Activated T-helper 2 cell treated with anti-CD3 and anti-CD28 coated beads, Interferon-gamma antibody, Interleukin-2, Interleukin-4, amounts not matched to agents 10 μg/mL and 5 μg/mL and 100 μg/mL, durations not matched to agents 14 hours and 24 hours and 36 hours (primary cell): ENCODE data around the gene AMDHD2. TPM values are rescaled to one million over a fixed set of nuclear protein-coding genes. Genes with fewer than 3 reads are reported as not detected.
"Not testable (repeated sequence)": the region's sequence is repeated elsewhere in the genome, so short reads cannot be mapped to it uniquely, and the experiment has no call there.

ENCODE experiments used
- DNase-seq: peaks from one replicate; pipeline ENCODE4 v3.0.0; 2021; ENCODE audit warnings: low spot score
- H3K27ac Mint-ChIP-seq: one replicate; pipeline ENCODE4 v1.8.0; 2021; ENCODE audit warnings: mixed read lengths
- H3K27me3 Mint-ChIP-seq: one replicate; pipeline ENCODE4 v1.8.0; 2021; ENCODE audit warnings: low read depth, mixed read lengths
- H3K36me3 Mint-ChIP-seq: one replicate; pipeline ENCODE4 v1.8.0; 2021; ENCODE audit warnings: low read depth, mixed read lengths
- H3K4me1 Mint-ChIP-seq: one replicate; pipeline ENCODE4 v1.8.0; 2021; ENCODE audit warnings: low read depth, mixed read lengths
- H3K4me3 Mint-ChIP-seq: one replicate; pipeline ENCODE4 v1.8.0; 2021; ENCODE audit warnings: low read depth, mild to moderate bottlenecking, moderate library complexity, mixed read lengths
- H3K9me3 Mint-ChIP-seq: one replicate; pipeline ENCODE4 v1.8.0; 2021; ENCODE audit warnings: mixed read lengths
- intact Hi-C: fragments of 100-400 bp; cut with micrococcal nuclease; formaldehyde crosslinking; loops from one replicate; pipeline ENCODE4 v1.15.1; 2023
- total RNA-seq: library from RNA; stranded (reverse); gene quantifications from 2 replicates; pipeline ENCODE4 v1.2.3, GENCODE V29; 2022

The AMDHD2 gene
- total RNA-seq, 1 donor from 2014 or later, result 30.1 TPM

- intact Hi-C loops, result no loop called here
- DNase-seq, result no peak
- Mint-ChIP-seq H3K4me3 (peak within 1 kb of the TSS; percentile 98), H3K36me3 (peaks cover 8% of the 10 kb centered on the region), H3K27me3 (no peaks in the 10 kb centered on the region), H3K9me3 (no peaks in the 10 kb centered on the region), H3K4me1 (peaks cover 12% of the 10 kb centered on the region), H3K27ac (peak within 1 kb of the TSS; percentile 100)
Measured at GRCh38 chr16:2531371-2531695, 11.2 kb downstream of the AMDHD2 start, which contains the start of gene CEMP1. TSS of gene CEMP1 (minus strand) at chr16:2531408. CDS start at chr16:2531073, 335 bp downstream.

DNA sequence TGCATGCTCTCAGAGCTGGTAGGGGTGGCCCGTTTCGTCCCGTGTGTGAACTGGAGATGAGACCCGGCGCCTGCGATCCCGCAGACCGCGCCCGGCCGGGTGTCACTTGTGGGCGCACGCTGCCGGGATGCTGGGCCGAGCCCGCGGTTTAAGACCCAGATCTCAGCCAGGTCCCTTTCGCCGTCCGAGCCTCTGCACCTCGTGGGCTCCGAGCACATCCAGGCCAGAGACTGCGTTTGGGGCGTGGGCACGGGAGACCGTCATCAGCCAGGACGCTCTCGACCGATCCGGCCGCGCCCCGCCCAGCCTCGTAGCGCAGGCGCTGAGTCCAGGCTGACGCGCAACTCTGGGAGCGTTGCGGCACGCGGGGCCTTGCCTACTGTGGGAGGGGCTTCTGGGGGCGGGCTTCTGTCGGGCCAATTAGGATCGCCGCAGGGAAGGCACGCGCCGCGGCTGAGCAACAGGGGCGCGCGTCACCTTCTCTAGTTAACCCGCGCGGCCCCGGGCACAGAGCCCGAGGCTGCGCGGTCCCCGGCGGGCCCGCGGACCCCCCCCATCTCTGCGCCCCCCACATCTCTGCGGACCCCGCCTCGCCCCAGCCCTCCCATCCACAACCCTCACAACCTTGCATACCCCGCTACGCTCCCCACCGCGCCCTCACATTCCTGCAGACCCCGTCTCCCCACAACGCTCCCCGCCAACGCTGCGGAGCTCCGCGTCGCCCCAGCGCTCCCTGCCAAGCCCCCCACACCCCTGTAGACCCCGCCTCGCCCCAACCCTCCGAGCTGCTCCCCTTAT, 11.7 kb downstream of the AMDHD2 start:
- peak; percentile 97 for DNase-seq
- Mint-ChIP-seq H3K36me3 (peaks cover 6% of the 10 kb centered on the region), H3K4me3 (peak overlapping the region; percentile 98), H3K27ac (peak overlapping the region; percentile 100), H3K4me1 (peaks cover 15% of the 10 kb centered on the region), H3K27me3 (no peaks in the 10 kb centered on the region), H3K9me3 (no peaks in the 10 kb centered on the region)
- intact Hi-C loops, result loop anchor here (2.0 kb wide), 1 partner anchor 19 kb away; the partner anchor contains the start of gene ATP6V0C

GRCh38 chr16:2532494-2533141, 12.4 kb downstream of the AMDHD2 start:
- peak overlapping the region; percentile 100 for H3K27ac Mint-ChIP-seq
- peaks cover 18% of the 10 kb centered on the region for H3K4me1 Mint-ChIP-seq
- H3K4me3 Mint-ChIP-seq, result peak overlapping the region; percentile 98
- no peaks in the 10 kb centered on the region for H3K27me3 Mint-ChIP-seq
- H3K36me3 Mint-ChIP-seq, result peaks cover 6% of the 10 kb centered on the region
- peak; percentile 61 for DNase-seq
- H3K9me3 Mint-ChIP-seq, result no peaks in the 10 kb centered on the region
- intact Hi-C loops, result loop anchor here (2.0 kb wide), 1 partner anchor 20 kb away; the partner anchor contains the start of gene ATP6V0C

GRCh38 chr16:2533142-2533755, 13.1 kb downstream of the AMDHD2 start:
- not testable (repeated sequence) for H3K36me3 Mint-ChIP-seq, H3K27me3 Mint-ChIP-seq, DNase-seq, H3K9me3 Mint-ChIP-seq
- H3K4me1 Mint-ChIP-seq, result peaks cover 18% of the 10 kb centered on the region
- H3K4me3 Mint-ChIP-seq, result peak overlapping the region; percentile 98
- intact Hi-C loops, result loop anchor here (2.0 kb wide), 1 partner anchor 20 kb away; the partner anchor contains the start of gene ATP6V0C
- peak overlapping the region; percentile 100 for H3K27ac Mint-ChIP-seq

GRCh38 chr16:2533912-2534311, 13.7 kb downstream of the AMDHD2 start:
- peaks cover 20% of the 10 kb centered on the region for H3K4me1 Mint-ChIP-seq
- intact Hi-C loops, result loop anchor here (2.0 kb wide), 1 partner anchor 21 kb away; the partner anchor contains the start of gene ATP6V0C
- H3K9me3 Mint-ChIP-seq, result no peaks in the 10 kb centered on the region
- DNase-seq, result no peak
- H3K27ac Mint-ChIP-seq, result peak overlapping the region; percentile 66
- H3K4me3 Mint-ChIP-seq, result peak overlapping the region; percentile 53
- H3K27me3 Mint-ChIP-seq, result no peaks in the 10 kb centered on the region
- H3K36me3 Mint-ChIP-seq, result peaks cover 8% of the 10 kb centered on the region

DNA sequence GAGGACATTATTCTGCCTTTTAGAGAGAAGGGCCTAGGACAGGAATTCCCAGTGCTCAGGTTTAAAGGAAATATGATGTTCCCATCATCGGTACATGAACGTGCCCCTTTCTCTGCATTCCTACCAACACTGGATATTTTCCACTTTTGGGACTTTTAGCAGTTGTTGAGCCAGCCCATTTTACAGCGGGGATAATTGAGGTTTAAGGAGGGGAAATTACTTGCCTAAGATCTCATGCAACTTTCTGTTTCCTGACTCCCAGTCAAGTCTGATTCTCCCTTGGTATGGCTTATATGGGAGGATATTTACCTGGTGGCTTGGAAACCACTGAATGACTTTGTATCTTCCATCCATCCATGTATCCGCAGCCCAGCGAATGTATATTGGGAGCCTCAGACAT, 14.2 kb downstream of the AMDHD2 start:
- H3K4me3 Mint-ChIP-seq, intact Hi-C loops, H3K27me3 Mint-ChIP-seq, H3K9me3 Mint-ChIP-seq, DNase-seq, H3K36me3 Mint-ChIP-seq: not testable (repeated sequence)
- peaks cover 22% of the 10 kb centered on the region for H3K4me1 Mint-ChIP-seq
- H3K27ac Mint-ChIP-seq, result peak overlapping the region; percentile 66

DNA sequence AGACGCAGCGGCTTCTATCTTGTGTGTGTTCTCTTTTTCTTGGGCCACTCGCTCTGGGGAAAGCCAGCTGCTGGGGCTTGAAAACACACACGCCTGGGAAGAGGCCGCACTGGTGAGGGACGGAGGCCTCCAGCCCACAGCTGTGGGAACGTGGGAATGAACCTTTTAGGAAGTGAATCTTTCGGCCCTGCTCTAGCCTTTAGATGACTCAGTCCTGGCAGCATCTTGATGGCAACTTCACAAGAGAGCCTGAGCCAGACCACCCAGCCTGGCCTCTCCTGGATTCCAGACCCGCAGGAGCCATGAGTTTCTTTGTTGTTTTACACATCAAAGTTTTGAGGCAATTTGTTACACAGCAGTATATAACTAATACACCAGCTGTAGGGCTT, 15.4 kb downstream of the AMDHD2 start:
- no peak overlapping the region for H3K27ac Mint-ChIP-seq
- peaks cover 32% of the 10 kb centered on the region for H3K4me1 Mint-ChIP-seq
- no peaks in the 10 kb centered on the region for H3K9me3 Mint-ChIP-seq
- H3K4me3 Mint-ChIP-seq, result no peak overlapping the region
- peaks cover 16% of the 10 kb centered on the region for H3K36me3 Mint-ChIP-seq
- DNase-seq, result no peak
- no peaks in the 10 kb centered on the region for H3K27me3 Mint-ChIP-seq
- intact Hi-C loops, result no loop called here

DNA sequence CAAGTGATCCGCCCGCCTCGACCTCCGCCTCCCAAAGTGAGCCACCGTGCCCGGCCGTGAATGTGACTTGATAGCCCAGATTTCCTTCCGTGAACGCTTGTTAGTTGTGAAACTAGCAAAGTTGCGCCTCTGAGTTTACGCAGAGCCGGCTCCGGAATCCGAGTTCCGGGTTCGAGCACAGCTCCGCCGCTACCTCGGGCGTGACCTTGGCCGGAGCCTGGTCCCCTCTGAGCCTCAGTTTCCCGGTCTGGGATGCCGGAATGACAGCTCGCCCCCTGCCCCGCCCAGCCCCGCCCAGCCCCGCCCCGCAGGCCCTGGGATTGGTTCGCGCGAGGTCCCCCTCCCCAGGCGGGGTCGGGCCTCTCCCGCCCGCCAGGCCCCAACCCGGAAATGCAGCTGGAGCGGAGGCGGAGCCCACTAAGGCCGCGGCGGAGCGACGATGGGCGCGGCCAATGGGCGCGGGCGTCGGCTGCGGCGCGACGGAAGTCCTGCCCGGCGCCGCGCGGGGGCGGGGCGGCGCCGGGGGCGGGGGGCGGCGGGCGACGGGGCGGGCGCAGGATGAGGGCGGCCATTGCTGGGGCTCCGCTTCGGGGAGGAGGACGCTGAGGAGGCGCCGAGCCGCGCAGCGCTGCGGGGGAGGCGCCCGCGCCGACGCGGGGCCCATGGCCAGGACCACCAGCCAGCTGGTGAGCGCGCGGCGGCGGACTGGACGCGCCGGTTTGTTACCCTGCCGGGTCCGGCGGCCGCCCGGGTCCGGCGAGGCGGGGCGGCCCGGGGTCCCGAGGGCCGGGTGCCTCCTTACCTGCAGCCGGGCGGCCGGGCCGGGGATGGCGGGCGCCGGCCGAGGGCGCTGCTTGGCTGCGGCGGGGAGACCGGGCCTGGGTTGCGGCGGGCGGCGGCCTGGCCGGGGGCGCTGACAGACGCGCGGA, 17.5 kb downstream of the AMDHD2 start, which contains the start of gene PDPK1:
TSS of gene PDPK1 (plus strand) at position 571 of the 929 bp plus-strand sequence. CDS start at position 663, 92 bp downstream.
- Mint-ChIP-seq H3K27ac (peak within 1 kb of the TSS; percentile 72), H3K4me3 (peak within 1 kb of the TSS; percentile 85), H3K36me3 (peaks cover 21% of the 10 kb centered on the region), H3K9me3 (no peaks in the 10 kb centered on the region), H3K4me1 (peaks cover 32% of the 10 kb centered on the region), H3K27me3 (no peaks in the 10 kb centered on the region)
- intact Hi-C loops, result no loop called here
- DNase-seq, result peak; percentile 94

DNA sequence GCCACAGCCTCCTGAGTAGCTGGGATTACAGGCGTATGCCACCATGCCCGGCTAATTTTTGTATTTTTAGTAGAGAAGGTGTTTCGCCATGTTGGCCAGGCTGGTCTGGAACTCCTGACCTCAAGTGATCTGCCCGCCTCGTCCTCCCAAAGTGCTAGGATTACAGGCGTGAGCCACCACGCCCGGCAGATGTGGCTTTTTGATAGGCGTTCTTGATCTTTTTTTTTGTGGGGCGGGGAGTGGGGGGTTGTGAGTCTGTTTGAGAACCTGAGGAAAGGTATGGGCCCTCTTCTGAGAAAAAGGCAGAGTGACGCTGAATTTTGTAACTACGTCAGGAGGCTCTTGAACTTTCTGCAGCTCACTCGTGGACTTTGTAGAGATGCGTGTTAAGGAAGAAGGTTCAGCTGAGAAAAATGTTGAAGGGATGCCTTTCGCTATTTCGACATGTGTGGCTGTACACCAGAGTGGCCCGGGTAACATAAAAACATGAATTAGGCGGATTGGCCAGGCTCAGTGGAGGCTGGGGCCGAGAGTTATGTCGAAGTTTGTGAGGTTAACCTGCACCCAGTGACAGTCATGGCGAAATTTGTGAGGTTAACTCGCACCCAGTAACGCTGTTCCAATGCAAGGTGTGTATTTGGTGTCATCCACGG, 19.1 kb downstream of the AMDHD2 start:
- H3K27ac Mint-ChIP-seq, intact Hi-C loops, H3K27me3 Mint-ChIP-seq, DNase-seq, H3K9me3 Mint-ChIP-seq: not testable (repeated sequence)
- Mint-ChIP-seq H3K4me1 (peaks cover 29% of the 10 kb centered on the region), H3K4me3 (peak overlapping the region; percentile 85), H3K36me3 (peaks cover 24% of the 10 kb centered on the region)

GRCh38 chr16:2539845-2540458, 19.8 kb downstream of the AMDHD2 start:
- H3K27ac Mint-ChIP-seq, H3K27me3 Mint-ChIP-seq, DNase-seq, H3K9me3 Mint-ChIP-seq, intact Hi-C loops: not testable (repeated sequence)
- Mint-ChIP-seq H3K4me3 (peak overlapping the region; percentile 85), H3K4me1 (peaks cover 29% of the 10 kb centered on the region), H3K36me3 (peaks cover 24% of the 10 kb centered on the region)

GRCh38 chr16:2540912-2541311, 20.7 kb downstream of the AMDHD2 start:
- Mint-ChIP-seq H3K36me3 (peaks cover 24% of the 10 kb centered on the region), H3K4me1 (peaks cover 29% of the 10 kb centered on the region), H3K4me3 (peak overlapping the region; percentile 7), H3K27ac (peak overlapping the region; percentile 23)
- intact Hi-C loops, H3K9me3 Mint-ChIP-seq, DNase-seq, H3K27me3 Mint-ChIP-seq: not testable (repeated sequence)
